ENCODE measurements around the gene SGCD. TPM values are rescaled to one million over a fixed set of nuclear protein-coding genes. Genes with fewer than 3 reads are reported as not detected.

SGCD gene
- total and polyA plus RNA-seq, 4 donors, result 0.79 to 20.9 (median 6.0) TPM

DNA sequence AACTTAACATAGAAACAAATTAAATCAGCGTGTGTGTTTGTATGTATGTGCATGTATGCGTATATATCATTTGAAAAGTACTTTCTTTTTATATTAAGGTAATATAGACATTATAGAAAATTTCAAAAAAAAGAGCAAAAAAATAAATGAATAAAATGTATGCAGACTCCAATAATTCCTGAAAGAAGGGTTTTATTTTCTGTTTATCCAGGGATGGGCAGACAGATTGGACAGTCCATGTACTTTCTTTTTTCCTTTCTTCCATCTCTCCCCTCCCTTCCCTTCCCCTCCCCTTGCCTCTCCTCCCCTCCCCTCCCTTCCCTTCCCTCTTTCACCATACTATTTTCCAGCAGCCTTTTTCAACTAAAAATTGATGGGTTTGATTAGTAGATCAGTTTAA lies 123.8 kb downstream of the SGCD start:
- no peaks in the 10 kb centered on the region for H3K36me3 ChIP-seq (ENCODE audit: control insufficient read depth in 4 of 4, insufficient read depth in 4 of 4, low read length in 4 of 4)
- no peak overlapping the region for H3K4me3 ChIP-seq
- ATAC-seq (ENCODE audit: insufficient read depth, low FRiP score) (no peak), DNase-seq (no peak)
- no peak overlapping the region for H3K9ac ChIP-seq (ENCODE audit: insufficient read depth in 1 of 2, low read length in 2 of 2)
- H3K27me3 ChIP-seq (ENCODE audit: control insufficient read depth in 3 of 3, insufficient read depth in 3 of 3, low read length in 2 of 3), result no peaks in the 10 kb centered on the region
- peaks cover 0 to 5% (median 0%) of the 10 kb centered on the region in 5 donors for H3K4me1 ChIP-seq (ENCODE audit: control insufficient read depth in 5 of 5, insufficient read depth in 5 of 5, low read length in 5 of 5)
- H3K27ac ChIP-seq (ENCODE audit: low read depth in 1 of 2, low read length in 1 of 2), result no peak overlapping the region
- TF ChIP-seq, protein P1, sequence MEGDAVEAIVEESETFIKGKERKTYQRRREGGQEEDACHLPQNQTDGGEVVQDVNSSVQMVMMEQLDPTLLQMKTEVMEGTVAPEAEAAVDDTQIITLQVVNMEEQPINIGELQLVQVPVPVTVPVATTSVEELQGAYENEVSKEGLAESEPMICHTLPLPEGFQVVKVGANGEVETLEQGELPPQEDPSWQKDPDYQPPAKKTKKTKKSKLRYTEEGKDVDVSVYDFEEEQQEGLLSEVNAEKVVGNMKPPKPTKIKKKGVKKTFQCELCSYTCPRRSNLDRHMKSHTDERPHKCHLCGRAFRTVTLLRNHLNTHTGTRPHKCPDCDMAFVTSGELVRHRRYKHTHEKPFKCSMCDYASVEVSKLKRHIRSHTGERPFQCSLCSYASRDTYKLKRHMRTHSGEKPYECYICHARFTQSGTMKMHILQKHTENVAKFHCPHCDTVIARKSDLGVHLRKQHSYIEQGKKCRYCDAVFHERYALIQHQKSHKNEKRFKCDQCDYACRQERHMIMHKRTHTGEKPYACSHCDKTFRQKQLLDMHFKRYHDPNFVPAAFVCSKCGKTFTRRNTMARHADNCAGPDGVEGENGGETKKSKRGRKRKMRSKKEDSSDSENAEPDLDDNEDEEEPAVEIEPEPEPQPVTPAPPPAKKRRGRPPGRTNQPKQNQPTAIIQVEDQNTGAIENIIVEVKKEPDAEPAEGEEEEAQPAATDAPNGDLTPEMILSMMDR (IDR thresholded peaks at IDR 0.05; ENCODE audit: control extremely low read depth, extremely low read depth), result no peak
- peaks cover 0 to 1% (median 0%) of the 10 kb centered on the region in 4 donors for H3K9me3 ChIP-seq (ENCODE audit: control insufficient read depth in 4 of 4, insufficient read depth in 3 of 4, low read length in 3 of 4)
- WGBS, 2 donors, result 86 to 94% methylated on average over 2 of the region's 2 CpGs

DNA sequence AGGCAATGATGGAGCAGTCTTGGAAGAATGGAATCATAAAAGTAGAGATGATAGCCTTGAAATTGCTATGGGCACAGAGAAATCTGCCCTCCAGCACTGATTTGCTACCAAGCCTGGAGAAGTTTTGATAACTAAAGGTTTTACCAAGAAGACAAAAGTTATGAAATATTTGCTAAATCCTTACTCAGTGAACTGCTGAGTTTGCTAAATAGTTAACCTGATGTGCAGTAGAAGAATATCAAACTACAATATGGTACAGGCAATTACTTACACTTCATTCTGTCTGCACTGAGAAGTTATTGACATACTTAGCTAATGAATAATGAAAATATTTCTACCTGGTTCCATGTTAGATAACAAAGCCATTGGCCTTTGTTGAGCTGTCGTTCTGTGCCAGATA lies 124.5 kb downstream of the SGCD start:
- TF ChIP-seq, protein P1 (IDR thresholded peaks at IDR 0.05; ENCODE audit: control extremely low read depth, extremely low read depth), result no peak
- Histone ChIP-seq H3K36me3 (ENCODE audit: control insufficient read depth in 4 of 4, insufficient read depth in 4 of 4, low read length in 4 of 4) (no peaks in the 10 kb centered on the region), H3K9me3 (ENCODE audit: control insufficient read depth in 4 of 4, insufficient read depth in 3 of 4, low read length in 3 of 4) (peaks cover 0 to 1% (median 0%) of the 10 kb centered on the region in 4 donors), H3K9ac (ENCODE audit: insufficient read depth in 1 of 2, low read length in 2 of 2) (no peak overlapping the region), H3K27me3 (ENCODE audit: control insufficient read depth in 3 of 3, insufficient read depth in 3 of 3, low read length in 2 of 3) (no peaks in the 10 kb centered on the region), H3K4me3 (no peak overlapping the region), H3K27ac (ENCODE audit: low read depth in 1 of 2, low read length in 1 of 2) (no peak overlapping the region), H3K4me1 (ENCODE audit: control insufficient read depth in 5 of 5, insufficient read depth in 5 of 5, low read length in 5 of 5) (peaks cover 0 to 6% (median 0%) of the 10 kb centered on the region in 5 donors)
- ATAC-seq (ENCODE audit: insufficient read depth, low FRiP score) (no peak), DNase-seq (no peak)
- WGBS, 2 donors, result 68 to 87% methylated on average over 1 of the region's 1 CpG

DNA sequence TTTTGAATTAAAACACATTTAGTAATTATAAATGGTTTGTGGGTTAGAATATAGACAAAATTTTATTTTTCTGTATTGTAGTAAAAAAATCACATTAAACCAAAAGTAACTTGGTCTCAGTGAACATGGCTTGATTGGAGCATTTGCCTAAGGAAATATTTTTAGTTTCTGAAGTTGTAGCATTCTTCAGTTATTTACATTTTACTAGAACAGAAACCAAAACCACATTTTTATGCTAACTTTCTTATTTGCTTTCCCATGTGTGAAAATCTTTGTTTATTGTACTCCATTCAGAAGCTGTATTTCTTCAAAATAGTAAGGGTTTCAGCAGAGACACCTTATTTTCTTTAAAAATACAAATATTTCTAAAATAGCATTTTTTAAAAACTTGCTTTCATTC lies 129.9 kb downstream of the SGCD start:
- TF ChIP-seq, protein P1 (IDR thresholded peaks at IDR 0.05; ENCODE audit: control extremely low read depth, extremely low read depth), result no peak
- Histone ChIP-seq H3K27ac (ENCODE audit: low read depth in 1 of 2, low read length in 1 of 2) (no peak overlapping the region), H3K27me3 (ENCODE audit: control insufficient read depth in 3 of 3, insufficient read depth in 3 of 3, low read length in 2 of 3) (no peaks in the 10 kb centered on the region), H3K4me1 (ENCODE audit: control insufficient read depth in 5 of 5, insufficient read depth in 5 of 5, low read length in 5 of 5) (peaks cover 0 to 7% (median 0%) of the 10 kb centered on the region in 5 donors), H3K4me3 (no peak overlapping the region), H3K9ac (ENCODE audit: insufficient read depth in 1 of 2, low read length in 2 of 2) (no peak overlapping the region), H3K36me3 (ENCODE audit: control insufficient read depth in 4 of 4, insufficient read depth in 4 of 4, low read length in 4 of 4) (no peaks in the 10 kb centered on the region), H3K9me3 (ENCODE audit: control insufficient read depth in 4 of 4, insufficient read depth in 3 of 4, low read length in 3 of 4) (peaks cover 0 to 1% (median 0%) of the 10 kb centered on the region in 4 donors)
- ATAC-seq (ENCODE audit: insufficient read depth, low FRiP score), result no peak
- no peak for DNase-seq

DNA sequence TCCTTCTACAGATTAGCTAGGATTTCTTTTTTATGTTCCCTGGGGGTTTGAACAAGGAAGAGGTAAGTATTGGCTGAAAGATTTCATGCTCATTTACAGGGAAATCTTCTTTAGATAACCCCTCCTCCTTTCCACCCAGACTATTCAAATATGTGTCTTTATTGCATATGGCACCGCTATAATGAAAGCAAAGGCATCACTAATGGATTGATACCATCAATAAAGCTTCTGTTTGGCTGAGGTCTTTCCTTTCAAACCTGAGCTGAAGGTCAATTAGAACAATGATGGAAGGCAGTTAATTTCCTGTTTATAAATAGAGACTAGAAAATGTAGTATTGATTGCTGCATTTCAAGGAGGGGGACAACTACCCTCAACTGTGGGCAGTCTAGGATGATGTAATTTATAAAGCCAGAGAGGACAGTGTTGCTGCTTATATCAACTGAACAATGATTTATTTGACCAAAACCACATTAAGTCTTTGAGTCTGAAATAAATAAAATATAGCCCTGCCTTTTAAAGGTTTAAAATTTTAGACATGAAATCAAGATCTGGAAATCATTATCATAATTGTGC lies 132.9 kb downstream of the SGCD start:
- TF ChIP-seq, protein P1 (IDR thresholded peaks at IDR 0.05; ENCODE audit: control extremely low read depth, extremely low read depth), result no peak
- Histone ChIP-seq H3K9me3 (ENCODE audit: control insufficient read depth in 4 of 4, insufficient read depth in 3 of 4, low read length in 3 of 4) (peaks cover 0 to 4% (median 0%) of the 10 kb centered on the region in 4 donors), H3K27ac (ENCODE audit: low read depth in 1 of 2, low read length in 1 of 2) (no peak overlapping the region), H3K27me3 (ENCODE audit: control insufficient read depth in 3 of 3, insufficient read depth in 3 of 3, low read length in 2 of 3) (no peaks in the 10 kb centered on the region), H3K4me1 (ENCODE audit: control insufficient read depth in 5 of 5, insufficient read depth in 5 of 5, low read length in 5 of 5) (peaks cover 0 to 7% (median 0%) of the 10 kb centered on the region in 5 donors), H3K36me3 (ENCODE audit: control insufficient read depth in 4 of 4, insufficient read depth in 4 of 4, low read length in 4 of 4) (no peaks in the 10 kb centered on the region), H3K4me3 (no peak overlapping the region), H3K9ac (ENCODE audit: insufficient read depth in 1 of 2, low read length in 2 of 2) (no peak overlapping the region)
- no peak for DNase-seq
- WGBS, 2 donors, result 81 to 91% methylated on average over 1 of the region's 1 CpG
- no peak for ATAC-seq (ENCODE audit: insufficient read depth, low FRiP score)
